ENCODE data around the gene INMT. TPM values are rescaled to one million over a fixed set of nuclear protein-coding genes. Genes with fewer than 3 reads are reported as not detected.

The INMT gene
- total RNA-seq (2013; cell fraction: nucleolus; rRNA removed) = 0.73 TPM in 1 of 2 replicates, not detected in the other
- total RNA-seq (2014; rRNA removed) (not detected in 2 replicates), total RNA-seq (2014; rRNA removed; fragmentation: Illumina TruSeq; extraction: Trizol) (not detected in 2 replicates), total RNA-seq (2021) (0.10 TPM in 1 of 2 replicates, not detected in the other), polyA plus RNA-seq (2011; rRNA removed) (0.03 TPM in 1 of 2 replicates, not detected in the other), polyA plus RNA-seq (2014; fragmentation: Illumina TruSeq; extraction: Trizol) (not detected in 2 replicates), polyA plus RNA-seq (2014; fragmentation: Nextera tagmentation; extraction: Ambion mirVana) (not detected), polyA plus RNA-seq (2014; rRNA removed) (0.20 TPM in 1 of 2 replicates, not detected in the other), polyA plus RNA-seq (2016; fragmentation: Nextera tagmentation; extraction: Ambion mirVana) (not detected), polyA minus RNA-seq (2011; rRNA and poly(A)+ RNA removed) (not detected in 2 replicates), Bru-seq, nascent RNA (percentile 17 among the genes with signal in this experiment), BruChase-seq, experiment 1, labeled RNA remaining after a 6-hour chase (percentile 30 among the genes with signal in this experiment), BruChase-seq, experiment 2, labeled RNA remaining after a 2-hour chase (percentile 29 among the genes with signal in this experiment)
- not detected for polyA plus RNA-seq (2011; ENCODE audit: low read depth)
- polyA plus RNA-seq (2011; cell fraction: cytosol; rRNA removed) = not detected in 2 replicates
- polyA plus RNA-seq (2011; cell fraction: nucleus; rRNA removed) = 0.04 TPM in 2 replicates
- polyA plus RNA-seq (2012) = 0.09 and 0.17 TPM in 2 replicates
- not detected in 2 replicates for polyA minus RNA-seq (2011; cell fraction: cytosol; rRNA and poly(A)+ RNA removed)
- polyA minus RNA-seq (2011; cell fraction: nucleus; rRNA and poly(A)+ RNA removed) = not detected in 2 replicates
- long read RNA-seq, experiment 1 = 0 reads
- long read RNA-seq, experiment 2 = 0 reads

- ChIA-PET POLR2A (no interaction called here), SMC1A (ENCODE audit: uncharacterized antibody, unreplicated experiment) (no interaction called here), RAD21 (ENCODE audit: unreplicated experiment) (no interaction called here), CTCF (no interaction called here)
- no TSS peak for BruUV-seq (replicated peaks)
- no peak within 1 kb of the TSS for H3K27ac ChIP-seq (ENCODE audit: control insufficient read depth, insufficient read depth)
- H3K4me3 ChIP-seq = no peak within 1 kb of the TSS
- H3K9ac ChIP-seq (ENCODE audit: control insufficient read depth, insufficient read depth, low read length) = no peak within 1 kb of the TSS
- ATAC-seq = no peak
- intact Hi-C loops (cut with micrococcal nuclease; ENCODE audit: unreplicated experiment) = no loop called here
- no peaks in the 10 kb centered on the region for H3K9me3 ChIP-seq (replicated peaks; ENCODE audit: control insufficient read depth, insufficient read depth, low read length)
- no peak for DNase-seq (ENCODE audit: low read depth, low spot score)
- H4K20me1 ChIP-seq (ENCODE audit: control insufficient read depth, insufficient read depth) = no peaks in the 10 kb centered on the region
- no peaks in the 10 kb centered on the region for H3K36me3 ChIP-seq (ENCODE audit: control insufficient read depth in 2 of 2, insufficient read depth in 2 of 2, low read length in 1 of 2)
- TF ChIP-seq FOXM1 (IDR thresholded peaks at IDR 0.05; ENCODE audit: low read depth, low read length) (no peak), NBN (IDR thresholded peaks at IDR 0.05) (no peak), PKNOX1 (IDR thresholded peaks at IDR 0.05) (no peak), WRNIP1 (IDR thresholded peaks at IDR 0.05; ENCODE audit: borderline replicate concordance, low read depth, low read length) (no peak), CBX3 (IDR thresholded peaks at IDR 0.05; ENCODE audit: borderline replicate concordance, low read depth) (no peak), STAT1 (conservative IDR thresholded peaks at IDR 0.05) (no peak), ZNF24 (IDR thresholded peaks at IDR 0.05) (no peak), LARP7 (IDR thresholded peaks at IDR 0.05) (no peak), KLF5 (IDR thresholded peaks at IDR 0.05; ENCODE audit: partially characterized antibody) (no peak), ZNF622 (IDR thresholded peaks at IDR 0.05) (no peak), SIX5 (IDR thresholded peaks at IDR 0.05; ENCODE audit: low read depth, low read length, severe bottlenecking) (no peak), RUNX3 (IDR thresholded peaks at IDR 0.05; ENCODE audit: low read length) (no peak)
- no peaks in the 10 kb centered on the region for H3K4me1 ChIP-seq (ENCODE audit: control insufficient read depth, insufficient read depth, low read length)
- in situ Hi-C loops (cut with MboI) = no loop called here
- FAIRE-seq = no peak
- H3K27me3 ChIP-seq (replicated peaks in 1 of 2; ENCODE audit: control insufficient read depth in 2 of 2, insufficient read depth in 2 of 2, low read length in 1 of 2) = no peaks in the 10 kb centered on the region; a peak in 1 of 4 replicates
- no peaks in the 10 kb centered on the region for H3K79me2 ChIP-seq (ENCODE audit: control insufficient read depth, insufficient read depth, low read length)
- 36% methylated on average over 6 of the region's 6 CpGs for WGBS (ENCODE audit: insufficient coverage, insufficient replicate concordance, low lambda C conversion rate, missing lambda C conversion rate)
- H2AFZ ChIP-seq (ENCODE audit: control insufficient read depth, low read depth, low read length) = no peak within 1 kb of the TSS
- no peak within 1 kb of the TSS for H3K4me2 ChIP-seq (ENCODE audit: control insufficient read depth, insufficient read depth)
Measured at GRCh38 chr7:30751696-30752273, at the start of gene INMT. Gene INMT (plus strand): TSS chr7:30752135. CDS start chr7:30752151, 16 bp downstream.
